ENCODE data around the gene HDAC9.

HDAC9 gene

DNA sequence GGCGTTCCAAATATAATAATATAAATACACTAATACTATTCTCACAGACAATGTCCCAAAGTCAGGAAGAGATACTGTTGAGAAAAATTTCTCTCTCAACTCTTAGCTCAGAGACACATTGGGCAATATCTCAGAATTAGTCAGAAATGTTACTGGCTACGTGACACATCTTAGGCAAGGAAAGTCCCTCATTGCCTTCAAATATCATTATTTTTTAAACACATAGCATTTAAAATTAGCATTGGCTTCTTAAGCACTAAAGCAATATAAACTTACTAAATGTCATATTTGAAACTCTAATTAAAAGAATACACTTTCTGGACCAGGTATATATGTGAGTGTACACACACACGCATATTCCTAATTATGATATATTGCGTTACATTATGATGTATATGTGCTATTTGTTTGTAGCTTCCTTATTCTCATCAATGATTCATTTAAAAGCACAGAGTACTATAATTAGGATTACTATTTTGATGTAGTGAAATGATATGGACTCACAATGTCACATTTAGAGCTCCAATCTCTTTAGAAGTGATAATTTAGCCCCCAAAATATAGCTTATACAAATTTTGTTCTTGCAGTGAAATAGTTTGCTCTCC, 366.1 kb downstream of the HDAC9 start:
- H3K27ac ChIP-seq = no peak overlapping the region
- DNase-seq (ENCODE audit: low read depth, low spot score) = no peak

DNA sequence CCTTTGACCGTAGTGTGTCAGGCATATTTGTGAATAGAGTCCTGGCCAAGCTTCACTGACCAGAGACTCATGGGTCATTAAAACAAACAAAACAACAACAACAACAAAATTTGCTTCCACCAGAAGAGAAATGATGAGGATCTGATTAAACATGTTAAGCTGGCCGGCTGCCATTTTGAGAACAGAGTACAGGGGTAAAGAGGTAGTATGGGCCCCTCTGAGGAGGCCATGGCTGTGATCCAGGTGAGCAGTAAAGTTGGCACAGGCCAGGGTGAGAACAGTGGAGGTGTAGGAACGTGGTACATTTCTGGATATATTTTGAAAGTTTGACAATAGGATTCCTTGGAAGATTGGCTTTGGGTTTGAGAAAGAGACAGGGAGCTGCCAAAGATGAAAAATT, 369.4 kb downstream of the HDAC9 start:
- H3K27ac ChIP-seq = no peak overlapping the region
- DNase-seq (ENCODE audit: low read depth, low spot score) = no peak

DNA sequence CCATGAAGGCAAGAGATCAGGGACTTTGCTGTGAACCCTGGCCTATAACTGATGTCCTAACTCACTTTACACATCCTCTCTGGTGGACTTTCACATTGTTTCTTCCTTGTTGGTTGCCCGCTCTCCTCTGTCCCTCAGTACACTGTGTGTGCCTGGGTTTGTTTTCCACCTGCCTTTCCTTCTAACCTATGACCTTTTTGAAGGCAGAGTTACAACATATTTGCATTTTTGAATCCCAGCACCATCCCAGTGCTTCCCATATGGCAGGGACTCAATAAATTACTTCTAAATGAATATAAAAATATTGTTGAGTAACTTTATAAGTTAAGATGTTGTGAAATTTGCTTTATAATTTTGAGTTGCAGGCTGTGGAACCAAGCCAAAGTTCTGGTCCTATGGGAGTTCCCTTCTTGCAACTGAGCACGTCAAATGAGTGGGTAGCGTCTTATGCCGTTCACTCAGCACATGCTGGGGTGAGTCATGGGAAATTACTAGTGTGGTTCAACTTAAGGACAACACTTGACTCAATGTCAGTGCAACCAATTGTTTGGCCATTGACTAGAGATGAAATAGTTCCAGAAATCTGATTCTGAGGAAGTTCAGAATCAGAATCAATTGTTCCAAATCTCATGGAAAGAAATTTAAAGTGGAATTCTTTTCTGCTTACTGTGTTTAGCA, 370.9 kb downstream of the HDAC9 start:
- DNase-seq (ENCODE audit: low read depth, low spot score) = peak; percentile 99
- peak overlapping the region; percentile 43 for H3K27ac ChIP-seq

DNA sequence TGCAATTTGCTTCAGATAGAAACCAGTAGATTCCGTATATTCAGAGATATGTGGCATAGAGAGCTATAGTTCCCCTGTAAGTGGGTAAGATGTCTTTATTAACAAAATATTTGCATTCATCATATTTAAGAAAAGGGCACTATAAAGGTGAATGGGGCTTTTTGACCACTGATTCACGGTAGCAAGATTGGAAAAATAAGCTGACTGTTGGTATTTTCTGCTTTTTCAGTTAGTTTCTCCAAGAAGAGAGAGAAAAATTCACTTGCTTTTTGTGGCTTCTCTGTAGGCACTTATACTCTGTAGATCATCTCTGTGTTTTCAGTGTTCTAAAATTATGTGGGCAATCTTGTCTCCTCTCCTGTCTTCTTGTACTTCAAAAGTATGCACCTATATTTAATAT, 376.8 kb downstream of the HDAC9 start:
- DNase-seq (ENCODE audit: low read depth, low spot score) = no peak
- no peak overlapping the region for H3K27ac ChIP-seq

DNA sequence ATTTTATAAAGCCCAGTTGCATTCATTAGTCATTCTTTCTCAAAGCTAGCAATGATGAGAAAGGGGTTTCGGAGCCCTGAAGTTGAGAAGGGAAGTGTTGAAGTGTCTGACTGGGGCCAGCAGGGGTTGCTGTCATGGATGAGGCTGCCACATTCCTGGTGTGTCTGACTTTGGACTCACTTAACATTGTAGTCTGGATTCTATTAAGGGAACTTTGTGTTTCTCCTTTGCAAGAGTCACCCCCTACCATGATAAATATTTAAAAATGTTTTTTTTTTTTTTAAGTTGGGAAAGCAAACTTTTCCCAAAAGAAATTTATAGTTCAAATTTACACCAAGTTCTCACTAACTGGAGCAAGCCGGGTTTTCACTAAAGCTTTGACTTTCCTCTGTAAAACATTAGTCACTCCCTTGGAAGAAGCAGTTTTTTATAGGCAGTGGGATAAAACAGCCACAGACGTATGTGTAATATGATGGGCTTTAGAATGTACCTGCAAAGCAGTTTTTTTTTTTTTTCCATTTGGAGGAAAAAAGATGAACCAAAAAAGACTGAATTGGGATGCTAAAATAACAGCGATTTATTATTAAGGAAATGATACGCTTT, 378.3 kb downstream of the HDAC9 start:
- H3K27ac ChIP-seq = no peak overlapping the region
- DNase-seq (ENCODE audit: low read depth, low spot score) = no peak

DNA sequence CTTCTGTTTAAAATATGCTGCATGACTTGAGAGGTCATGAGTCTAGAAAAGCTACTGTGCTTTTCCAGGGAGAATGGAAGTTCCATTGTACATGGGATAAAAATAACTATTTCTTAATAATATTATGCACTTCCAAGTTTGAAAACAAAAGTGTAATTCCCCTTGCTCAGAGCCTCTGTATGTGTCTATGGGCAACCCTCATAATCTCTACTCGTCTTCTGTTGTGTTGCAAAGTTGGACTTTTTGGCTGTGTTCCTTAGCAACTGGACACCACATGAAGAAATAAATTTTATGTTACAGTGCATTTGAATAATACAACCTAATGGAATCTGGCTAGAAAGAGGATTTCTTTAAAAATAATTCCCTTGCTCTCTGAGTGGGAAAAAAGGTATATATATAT, 379.3 kb downstream of the HDAC9 start:
- no peak overlapping the region for H3K27ac ChIP-seq
- DNase-seq (ENCODE audit: low read depth, low spot score) = no peak

DNA sequence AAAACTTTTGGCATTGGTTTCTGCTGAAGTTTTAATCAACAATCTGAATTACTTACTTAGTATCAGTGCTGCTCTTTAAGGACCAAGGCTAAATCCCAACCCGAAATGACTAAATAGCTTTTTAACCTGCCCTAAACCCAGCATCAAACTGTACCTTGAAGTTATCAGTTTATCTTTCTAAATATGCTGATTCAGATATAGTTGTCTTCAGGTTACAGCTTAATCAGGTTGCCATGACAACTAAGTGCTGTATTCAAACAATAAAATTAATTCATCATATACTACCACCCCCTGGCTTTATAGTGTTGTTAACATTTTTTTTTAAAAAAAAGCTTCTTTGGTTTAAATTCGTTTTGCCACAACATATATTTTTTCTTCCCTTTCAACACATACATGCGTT, 382.3 kb downstream of the HDAC9 start:
- DNase-seq (ENCODE audit: low read depth, low spot score) = no peak
- H3K27ac ChIP-seq = no peak overlapping the region

DNA sequence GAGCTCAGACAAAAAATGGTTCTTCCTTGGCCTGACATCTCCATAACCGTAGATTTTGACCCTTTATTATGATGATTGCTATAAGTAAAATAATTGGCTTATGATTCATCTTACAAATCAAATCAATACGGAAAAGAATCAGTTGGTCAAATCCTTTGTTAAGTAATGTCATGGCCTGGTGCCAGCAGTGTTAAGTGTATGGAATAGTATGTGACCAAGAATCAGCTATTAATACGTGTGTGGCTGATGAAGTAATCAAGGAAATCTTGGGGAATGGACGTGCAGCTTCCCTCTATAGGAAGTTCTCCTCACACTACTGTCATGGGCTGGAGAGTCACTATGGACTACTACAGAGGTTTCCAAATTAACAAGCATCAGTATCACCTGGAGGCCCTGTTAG, 391.3 kb downstream of the HDAC9 start:
- H3K27ac ChIP-seq = no peak overlapping the region
- DNase-seq (ENCODE audit: low read depth, low spot score) = no peak

DNA sequence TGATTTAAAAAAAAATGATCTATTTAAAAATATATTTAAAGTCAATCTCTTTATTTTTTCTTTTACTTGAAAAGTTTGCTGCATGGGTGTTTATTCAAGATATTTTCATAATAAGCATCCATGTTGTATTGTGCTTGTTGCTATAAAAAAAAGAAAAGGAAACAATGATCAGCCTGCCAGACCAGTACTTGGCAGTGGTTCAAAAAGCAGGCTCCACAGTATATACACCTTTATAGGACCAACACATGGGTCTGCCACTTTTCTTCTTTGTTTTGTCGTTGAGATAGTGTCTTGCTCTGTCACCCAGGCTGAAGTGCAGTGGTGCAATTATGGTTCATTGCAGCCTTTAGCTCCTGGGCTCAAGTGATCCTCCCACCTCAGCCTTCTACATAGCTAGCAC, 393.9 kb downstream of the HDAC9 start:
- no peak for DNase-seq (ENCODE audit: low read depth, low spot score)
- no peak overlapping the region for H3K27ac ChIP-seq

DNA sequence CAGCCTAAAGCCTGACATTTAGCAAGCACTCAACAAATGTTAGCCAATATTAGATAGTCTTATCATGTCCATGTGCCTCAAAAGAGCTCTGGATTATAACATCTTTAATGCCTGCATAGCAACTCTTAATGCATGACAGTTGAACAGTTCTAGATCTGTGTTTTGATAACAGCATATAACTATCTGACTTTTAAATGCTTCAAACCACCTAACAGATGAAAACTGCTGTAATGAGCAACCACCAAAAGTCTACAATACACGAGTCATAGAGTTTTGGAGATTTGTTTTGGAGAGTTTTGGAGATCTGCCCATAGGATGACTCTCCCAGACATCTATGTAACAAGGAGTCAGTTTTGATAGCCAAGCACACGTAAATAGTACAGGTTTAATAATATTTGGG, 394.6 kb downstream of the HDAC9 start:
- no peak overlapping the region for H3K27ac ChIP-seq
- DNase-seq (ENCODE audit: low read depth, low spot score) = peak; percentile 58

DNA sequence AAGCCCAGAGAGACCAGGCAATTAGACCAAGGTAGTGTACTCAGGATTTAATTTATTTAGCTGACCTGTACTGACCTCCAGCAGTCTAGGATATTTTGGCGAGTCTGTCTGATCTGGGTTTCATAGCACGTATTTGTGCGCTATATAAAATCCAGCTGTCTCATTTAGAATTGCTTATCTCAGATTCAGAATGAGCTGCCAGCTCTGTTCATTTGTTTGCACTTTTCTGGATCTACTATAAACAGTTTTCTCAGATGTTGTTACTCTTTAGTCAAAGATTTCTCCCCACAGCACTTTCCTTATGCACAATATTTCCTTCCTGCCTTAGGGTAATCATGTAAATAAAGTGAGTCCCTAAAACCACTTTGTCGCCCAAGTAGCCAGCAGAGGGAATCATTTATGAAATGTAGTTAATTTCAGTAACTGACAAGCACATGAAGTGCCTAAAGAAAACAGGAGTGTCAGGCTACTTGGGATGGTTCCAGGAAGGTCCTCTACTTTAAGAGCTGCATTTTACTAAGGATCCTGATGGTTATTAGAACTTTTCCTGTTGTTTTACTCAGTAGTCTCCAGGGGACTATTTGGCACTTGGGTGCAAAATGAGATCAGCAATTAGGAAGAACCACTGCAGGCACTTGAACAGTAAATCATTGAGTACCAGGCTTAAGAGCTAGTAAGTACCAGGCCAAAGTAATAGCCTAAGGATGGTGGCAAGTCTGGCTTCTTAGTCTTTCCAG, 395.5 kb downstream of the HDAC9 start:
- no peak for DNase-seq (ENCODE audit: low read depth, low spot score)
- H3K27ac ChIP-seq = no peak overlapping the region

DNA sequence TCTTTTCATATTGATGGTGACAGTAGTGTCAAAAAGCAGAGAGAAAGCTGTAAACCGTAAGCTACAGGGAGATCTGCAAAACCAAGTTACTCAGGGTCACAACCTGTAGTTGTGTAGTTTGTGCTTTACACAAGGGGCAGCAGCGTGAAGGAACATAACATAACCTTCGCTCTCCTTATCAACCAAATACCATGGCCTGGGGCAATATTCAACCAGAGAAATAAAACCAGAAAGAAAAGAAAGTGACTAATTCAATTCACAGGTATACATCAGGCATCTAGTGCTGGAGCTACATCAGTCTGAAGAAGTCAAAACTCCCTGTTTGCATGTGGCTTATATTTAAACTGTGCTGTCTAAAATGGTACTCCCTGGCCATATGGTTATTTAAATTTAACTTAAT, 397.6 kb downstream of the HDAC9 start:
- H3K27ac ChIP-seq = no peak overlapping the region
- DNase-seq (ENCODE audit: low read depth, low spot score) = no peak

DNA sequence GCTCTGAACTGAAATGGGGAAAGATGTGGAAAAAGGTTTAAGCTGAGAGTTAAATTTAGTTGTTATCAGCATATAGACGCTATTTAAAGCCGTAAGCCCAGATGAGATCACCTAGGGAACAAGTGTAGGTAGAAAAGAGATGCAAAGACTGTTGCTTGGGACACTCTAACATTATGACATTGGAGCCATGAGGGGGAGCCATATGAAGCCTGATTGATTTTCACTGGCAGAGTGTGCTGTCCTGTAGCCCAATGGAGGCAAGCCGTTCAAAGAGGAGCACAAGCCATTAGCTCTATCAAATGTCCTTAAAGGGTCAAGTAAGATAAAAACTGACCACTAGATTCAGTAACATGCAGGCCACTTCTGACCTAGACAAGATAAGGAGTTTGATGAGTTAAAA, 398.6 kb downstream of the HDAC9 start:
- DNase-seq (ENCODE audit: low read depth, low spot score) = no peak
- no peak overlapping the region for H3K27ac ChIP-seq

DNA sequence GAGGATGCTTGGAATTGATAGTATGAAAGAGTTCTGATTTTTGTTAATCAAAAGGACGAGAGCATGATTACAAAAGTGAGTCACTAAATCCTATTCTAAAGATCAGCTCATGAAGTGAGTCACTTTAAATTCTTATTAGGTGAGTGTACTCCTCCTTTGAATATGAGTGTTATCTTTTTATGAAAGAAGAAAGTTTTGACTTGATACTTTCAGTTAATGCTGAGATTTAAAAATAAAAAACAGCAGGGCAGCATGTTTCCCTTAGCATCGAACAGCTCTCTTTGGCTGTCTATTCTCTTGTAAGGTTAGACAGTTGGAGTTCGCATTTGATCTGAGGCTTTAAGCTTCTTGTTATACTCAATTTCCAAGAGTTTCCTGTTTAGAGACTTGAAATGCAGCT, 399.9 kb downstream of the HDAC9 start:
- peak; percentile 12 for DNase-seq (ENCODE audit: low read depth, low spot score)
- peak overlapping the region; percentile 84 for H3K27ac ChIP-seq

DNA sequence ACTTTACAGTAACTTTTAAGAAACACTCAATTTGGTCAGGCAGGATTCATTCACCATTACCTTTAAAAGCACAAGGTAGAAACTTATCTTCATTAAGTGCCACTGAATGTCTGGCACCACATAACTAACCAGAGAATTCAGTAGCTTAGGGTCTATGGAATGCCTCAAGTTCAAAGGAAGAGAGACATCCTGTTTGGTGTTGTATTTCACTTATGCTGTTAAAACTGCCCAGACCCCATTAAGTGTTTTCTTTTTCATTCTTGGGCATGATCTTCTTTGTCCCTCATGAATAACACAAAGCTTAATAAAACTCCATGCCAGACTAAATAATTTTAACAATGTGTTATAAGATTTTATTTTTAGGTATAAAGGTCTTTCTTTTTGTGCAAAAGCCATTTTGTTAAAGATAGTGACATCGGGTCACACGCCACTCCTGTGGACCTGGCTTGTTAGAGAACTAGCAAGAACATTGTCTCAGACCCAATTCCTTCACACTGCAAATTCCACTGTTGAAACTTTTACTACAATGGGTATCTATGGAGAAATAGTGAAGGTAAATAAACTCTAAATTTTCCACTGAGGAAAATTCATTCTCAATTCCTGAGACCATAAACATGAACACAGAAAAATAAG, 400.9 kb downstream of the HDAC9 start:
- no peak for DNase-seq (ENCODE audit: low read depth, low spot score)
- H3K27ac ChIP-seq = peak overlapping the region; percentile 84

DNA sequence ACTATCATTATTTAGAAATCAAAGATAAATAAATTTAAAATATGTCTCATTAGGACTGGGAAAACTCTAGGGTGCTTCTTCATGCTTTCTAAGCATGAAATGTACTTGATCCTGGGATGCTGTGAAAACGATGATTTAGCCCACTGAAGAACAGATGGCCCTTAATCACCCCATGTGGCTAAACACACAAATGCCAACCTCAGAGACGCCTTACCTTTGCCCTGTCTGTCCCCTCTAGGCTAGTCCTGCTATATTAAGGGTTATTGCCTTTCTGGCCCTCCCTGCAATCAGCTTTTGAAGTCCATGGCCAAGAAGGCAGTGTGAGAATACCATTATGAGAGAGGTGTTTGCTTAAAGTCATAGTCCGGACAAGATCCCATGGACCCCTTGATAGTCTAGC, 404.7 kb downstream of the HDAC9 start:
- H3K27ac ChIP-seq = no peak overlapping the region

DNA sequence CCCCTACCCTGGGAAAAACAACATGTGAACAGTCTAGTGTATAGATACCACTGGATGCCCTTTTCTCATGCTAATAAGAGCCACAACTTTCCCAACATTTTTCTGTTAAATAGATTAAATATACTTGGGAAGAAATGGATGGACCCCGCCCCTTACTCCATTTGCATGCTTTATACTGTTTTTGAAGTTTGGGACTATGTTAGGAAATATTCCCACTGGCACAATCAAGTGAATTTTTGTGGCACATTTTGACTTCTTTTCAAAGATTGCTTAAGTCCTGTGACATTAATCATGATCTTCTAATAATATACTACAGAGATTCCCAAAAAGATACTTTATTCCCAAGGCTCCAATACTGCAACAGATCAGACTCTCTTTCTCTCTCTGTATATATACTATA, 405.3 kb downstream of the HDAC9 start:
- no peak for DNase-seq (ENCODE audit: low read depth, low spot score)
- H3K27ac ChIP-seq = no peak overlapping the region

More for the DNA sequence above, 404.7 kb downstream of the HDAC9 start:
- DNase-seq (ENCODE audit: low read depth, low spot score) = no peak

DNA sequence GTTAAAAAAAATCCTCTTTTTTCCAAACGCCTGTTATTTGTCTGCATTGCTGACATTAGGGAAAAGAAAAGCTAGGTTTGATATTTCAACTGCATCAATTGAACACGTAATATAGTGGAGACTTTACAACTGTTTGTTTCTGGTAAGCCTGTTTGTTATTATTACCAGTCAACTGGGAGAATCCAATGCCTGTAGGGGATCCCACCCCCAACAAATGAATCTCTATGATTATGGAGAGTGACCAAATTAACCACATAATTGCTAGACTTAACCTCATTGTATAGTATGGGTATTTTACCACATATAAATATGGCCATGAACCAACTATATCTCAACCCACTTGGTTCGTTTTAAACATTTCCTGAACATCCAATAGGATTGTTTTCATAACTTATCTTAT, 405.8 kb downstream of the HDAC9 start:
- no peak for DNase-seq (ENCODE audit: low read depth, low spot score)
- H3K27ac ChIP-seq = no peak overlapping the region

DNA sequence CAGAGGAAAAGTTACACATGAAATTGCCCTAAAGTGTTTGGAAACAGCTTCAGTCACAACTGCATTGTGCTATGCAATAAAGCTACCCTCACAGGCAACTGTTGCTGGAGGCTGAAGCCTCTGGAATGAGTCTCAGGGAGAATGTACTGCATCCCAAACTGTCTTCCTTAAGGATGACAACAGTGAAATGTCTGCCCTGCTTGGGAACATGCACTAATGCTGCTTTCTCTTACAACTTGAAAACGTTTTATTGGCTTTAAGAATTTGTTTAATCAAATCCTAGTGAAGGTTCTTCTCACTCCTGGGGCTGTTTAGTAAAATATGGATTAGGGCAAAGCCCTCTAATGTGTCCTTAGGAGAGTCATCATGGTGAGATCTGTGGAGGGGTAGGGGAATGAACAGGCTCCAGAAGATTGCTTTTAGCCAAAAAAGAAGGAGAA, 406.5 kb downstream of the HDAC9 start:
- no peak overlapping the region for H3K27ac ChIP-seq
- DNase-seq (ENCODE audit: low read depth, low spot score) = no peak

DNA sequence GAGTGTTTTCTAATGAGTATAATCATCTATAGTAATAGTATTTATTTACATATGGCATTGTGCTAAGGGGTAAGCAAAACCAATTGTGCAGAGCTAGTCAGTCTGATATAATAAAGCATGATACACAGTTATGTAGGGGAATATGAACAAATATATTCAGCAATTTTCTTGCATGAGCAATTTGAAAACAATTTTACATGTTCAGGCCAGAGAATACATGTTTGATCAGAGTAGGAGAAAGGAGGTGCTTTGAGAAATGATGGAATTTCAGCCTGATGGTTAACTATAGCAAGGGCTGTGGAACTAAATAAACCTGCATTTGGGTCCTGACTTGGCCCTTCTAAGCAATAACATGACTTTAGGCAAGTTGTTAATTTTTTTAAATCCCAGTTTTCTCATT, 407.3 kb downstream of the HDAC9 start:
- H3K27ac ChIP-seq = no peak overlapping the region

DNA sequence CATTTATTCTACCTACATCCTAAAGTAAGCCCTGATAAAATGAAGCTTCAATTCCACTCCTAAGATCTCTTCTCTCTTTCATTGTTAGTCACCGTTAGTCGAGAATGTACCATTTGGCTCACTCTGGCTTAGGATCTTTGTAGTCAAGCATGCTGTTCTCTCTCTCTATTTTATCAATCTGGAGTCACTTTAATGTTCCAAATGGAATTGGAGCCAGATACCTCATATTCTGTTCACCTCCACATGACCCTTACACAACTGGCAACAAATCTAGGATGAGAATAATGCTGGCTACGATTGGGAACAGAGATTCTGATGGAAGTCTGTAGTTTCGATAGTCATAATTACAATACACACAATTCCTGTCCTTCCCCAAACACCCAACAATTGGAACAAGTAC, 408.1 kb downstream of the HDAC9 start:
- no peak for DNase-seq (ENCODE audit: low read depth, low spot score)

More for the DNA sequence above, 407.3 kb downstream of the HDAC9 start:
- DNase-seq (ENCODE audit: low read depth, low spot score) = no peak

More for the DNA sequence above, 408.1 kb downstream of the HDAC9 start:
- H3K27ac ChIP-seq = no peak overlapping the region
